NCI-H2171 treated with DMSO at 0.1 percent for 48 hours (cell line): Measurements from ENCODE around the gene ADCY1.

Experiments
- DNase-seq: peaks from one replicate; lab custom pipeline; 2025; lab: John Stamatoyannopoulos, UW

The ADCY1 gene

DNA sequence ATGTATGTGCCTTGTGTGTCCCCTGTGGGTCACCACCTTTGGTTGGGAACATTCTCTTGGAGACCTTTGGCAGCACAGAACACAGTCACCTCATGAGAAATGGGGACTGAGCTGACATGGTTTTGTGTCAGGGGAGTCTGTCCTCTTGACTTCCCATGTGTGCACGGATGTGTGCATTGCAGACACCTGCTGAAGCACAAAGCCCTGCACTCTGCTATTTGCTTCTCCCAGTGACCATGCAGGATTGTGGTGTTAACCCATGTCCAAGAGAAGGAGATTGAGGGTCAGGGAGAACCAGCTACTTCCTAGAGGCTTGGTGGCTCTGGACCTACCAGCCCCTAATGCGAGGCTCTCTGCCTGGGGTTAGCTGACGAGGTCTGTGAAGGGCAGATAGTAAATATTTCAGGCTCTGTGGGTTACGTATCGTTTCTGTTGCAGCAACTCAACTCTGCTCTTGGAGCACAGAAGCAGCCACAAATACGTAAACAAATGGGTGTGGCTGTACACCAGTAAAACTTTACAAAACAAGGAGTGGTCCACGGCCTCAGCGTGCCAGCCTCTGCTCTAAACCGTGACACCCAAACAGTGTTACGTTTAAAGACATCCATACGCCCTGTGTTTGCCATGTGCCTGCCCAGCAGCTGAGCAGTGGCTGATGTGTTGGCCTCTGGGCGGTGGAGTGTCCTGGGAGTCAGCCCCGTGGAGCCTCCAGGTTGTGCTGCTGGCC, 51.7 kb downstream of the ADCY1 start:
- no peak for DNase-seq

DNA sequence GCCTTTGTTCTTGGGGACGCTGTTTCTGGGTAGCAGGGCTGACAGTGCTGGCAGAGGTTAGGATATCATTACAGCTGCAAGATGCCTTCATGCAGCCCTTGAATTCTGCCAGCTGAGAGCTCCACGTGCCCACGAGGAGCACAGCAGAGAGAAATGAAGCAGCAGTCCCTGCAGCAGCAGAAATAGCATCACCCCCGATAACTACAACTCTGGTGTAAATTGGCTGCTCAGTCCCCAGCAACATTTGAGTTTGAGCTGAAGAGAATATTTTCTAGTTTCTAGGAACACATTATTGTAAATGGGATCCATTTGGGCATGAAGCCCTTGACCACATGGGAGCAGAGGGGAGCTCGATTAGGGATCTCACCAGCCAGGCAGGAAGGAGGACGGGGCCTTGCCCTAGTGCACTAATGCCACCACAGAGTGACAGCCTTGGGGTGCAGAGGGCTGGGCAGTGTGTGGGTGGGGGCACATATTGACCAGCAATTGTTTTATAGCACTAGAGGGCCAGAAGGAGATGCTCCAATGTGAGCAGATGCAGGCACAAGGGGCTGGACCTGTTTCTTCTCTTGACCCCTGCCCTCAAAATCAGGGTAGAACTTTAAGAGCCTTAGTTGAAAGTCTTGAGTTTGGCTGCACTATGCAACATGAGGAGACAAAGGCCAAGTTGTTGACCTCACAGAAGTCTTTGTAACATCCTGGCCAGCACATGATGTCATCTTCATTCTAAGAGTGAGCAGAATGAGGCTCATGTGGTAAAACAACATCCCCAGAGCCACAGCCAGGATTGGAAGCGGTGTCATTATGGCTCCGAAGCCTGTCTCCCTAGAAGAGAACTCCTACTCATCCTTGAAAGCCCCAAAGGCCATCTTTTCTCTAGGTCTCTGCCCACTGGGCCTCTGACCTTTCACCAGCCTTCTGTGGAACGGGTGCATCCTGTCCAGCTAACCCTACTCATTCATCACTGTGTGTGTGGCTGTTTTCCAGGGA, 52.6 kb downstream of the ADCY1 start:
- DNase-seq, result no peak

DNA sequence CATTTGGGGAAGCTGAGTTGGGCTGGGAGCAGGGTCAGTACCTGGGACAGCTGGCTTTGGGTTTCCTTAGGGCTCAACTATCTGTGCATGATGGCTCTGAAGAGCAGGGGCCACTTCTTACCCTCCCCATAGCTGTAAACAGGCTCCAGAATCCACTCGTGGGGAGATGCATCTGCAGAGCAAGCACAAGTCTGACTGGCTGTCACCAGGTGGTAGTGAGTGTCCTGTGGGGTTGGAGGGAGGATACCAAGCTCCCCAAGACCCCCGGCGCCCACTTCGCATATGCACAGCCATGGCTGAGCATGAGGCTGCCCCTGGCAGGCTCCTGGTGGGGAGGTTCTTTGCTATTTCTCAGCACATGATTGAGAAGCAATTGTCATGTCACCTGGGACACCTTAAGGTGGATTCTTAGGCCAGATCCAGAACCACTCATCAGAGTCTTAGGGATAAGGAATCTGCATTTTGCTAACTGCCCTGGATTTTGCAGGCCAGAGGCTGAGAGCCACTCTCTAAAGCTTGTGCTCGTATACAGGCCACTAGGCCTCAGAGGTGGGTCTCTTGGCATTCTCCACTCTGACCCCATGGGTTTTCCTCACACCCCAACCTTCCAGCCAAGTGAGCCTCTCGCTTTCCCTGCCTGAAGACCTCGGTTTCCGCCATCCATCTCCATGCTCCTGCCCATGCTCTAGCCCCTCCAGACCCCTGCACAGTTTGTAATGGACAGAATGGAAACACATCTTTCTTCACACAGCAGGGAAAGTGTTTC, 53.7 kb downstream of the ADCY1 start:
- DNase-seq, result no peak

DNA sequence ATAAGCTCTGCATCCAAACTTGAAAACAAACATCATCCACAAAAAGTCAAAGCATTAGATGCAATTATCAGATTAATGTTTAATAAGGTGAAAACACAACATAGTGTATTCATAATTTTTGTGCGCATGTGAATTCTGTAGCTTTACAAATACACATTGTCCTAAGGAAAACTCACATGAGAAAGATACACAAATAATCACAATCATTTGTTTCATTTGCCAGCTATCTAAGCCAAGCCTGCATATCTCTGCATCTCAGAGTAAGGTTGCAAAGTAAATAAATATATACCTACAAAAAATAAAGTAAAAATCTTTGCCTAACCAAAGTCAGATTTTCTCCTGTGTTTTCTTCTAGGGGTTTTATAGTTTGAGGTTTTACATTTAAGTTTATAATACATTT, 57.4 kb downstream of the ADCY1 start:
- DNase-seq, result no peak

DNA sequence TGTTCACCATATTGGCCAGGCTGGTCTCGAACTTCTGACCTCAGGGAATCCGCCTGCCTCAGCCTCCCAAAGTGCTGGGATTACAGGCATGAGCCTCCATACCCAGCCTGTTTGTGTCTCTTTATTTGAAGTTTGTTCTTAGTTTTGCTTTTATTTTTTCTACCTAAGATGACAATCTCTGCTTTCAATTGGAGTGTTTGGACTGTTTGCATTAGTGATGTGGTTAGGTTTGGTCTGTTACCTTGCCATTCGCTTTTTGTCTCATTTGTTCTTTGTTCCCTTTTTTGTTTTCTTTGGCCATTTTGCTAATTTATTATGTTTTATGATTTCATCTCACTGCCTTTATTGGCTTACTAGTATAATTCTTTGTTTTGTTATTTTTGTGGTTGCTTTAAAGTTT, 62.6 kb downstream of the ADCY1 start:
- DNase-seq, result no peak

DNA sequence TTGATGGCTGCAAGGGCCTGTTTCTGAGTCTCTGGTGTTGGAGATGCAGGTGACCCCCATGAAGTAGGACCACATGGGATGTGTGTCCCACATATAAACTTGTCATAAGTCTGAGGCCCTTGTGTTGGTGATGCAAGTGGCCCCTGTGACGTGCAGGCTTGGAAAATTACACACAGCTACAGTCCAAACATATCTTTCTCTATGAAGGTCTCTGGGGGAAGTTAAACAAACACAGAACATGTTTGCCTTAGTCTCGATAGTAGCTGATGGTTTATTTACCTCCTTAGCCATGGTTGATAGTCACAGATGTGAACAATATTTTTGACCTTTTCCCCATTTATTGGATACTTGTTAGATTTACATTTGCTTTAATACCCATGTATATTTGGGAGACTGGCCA, 64.7 kb downstream of the ADCY1 start:
- DNase-seq, result no peak

DNA sequence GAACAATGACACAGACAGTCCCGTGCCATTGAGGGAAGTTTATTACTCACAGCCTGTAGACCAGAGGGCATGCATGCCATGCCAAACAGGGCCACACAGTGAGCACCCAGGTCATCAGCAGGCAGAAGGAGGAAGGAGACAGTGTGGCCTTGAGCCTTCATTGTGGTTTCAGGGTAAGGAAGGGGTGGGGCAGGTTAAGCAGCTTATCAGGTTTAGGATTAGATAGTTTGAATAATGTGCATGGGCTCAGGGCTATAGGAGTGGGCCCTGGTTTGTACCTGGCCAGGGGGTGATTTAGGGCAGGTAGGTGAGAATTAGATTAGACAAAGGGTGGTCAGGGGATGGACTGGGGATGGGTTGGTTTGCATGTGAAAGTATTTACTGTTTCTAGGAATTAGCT, 67.9 kb downstream of the ADCY1 start:
- DNase-seq, result no peak

DNA sequence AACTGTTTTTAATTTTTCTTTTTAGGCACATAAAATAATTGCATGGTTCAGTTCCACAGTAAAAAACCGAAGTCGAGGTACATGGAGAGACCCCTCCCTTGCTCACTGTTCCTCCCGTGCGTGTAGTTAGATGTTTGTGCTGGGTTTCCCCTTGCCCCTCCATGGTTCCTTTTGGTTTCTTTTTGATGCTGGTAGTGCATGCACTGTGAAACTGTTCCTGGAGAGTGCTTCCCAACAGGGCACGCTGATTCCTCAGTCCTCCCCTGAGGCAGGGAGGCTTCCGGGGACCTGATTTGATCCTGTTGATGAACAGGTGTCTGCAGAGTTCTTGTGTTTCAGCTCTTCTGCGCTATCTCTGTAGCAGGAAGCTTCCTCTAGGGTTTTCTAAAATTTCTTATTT, 69.5 kb downstream of the ADCY1 start:
- DNase-seq, result no peak

DNA sequence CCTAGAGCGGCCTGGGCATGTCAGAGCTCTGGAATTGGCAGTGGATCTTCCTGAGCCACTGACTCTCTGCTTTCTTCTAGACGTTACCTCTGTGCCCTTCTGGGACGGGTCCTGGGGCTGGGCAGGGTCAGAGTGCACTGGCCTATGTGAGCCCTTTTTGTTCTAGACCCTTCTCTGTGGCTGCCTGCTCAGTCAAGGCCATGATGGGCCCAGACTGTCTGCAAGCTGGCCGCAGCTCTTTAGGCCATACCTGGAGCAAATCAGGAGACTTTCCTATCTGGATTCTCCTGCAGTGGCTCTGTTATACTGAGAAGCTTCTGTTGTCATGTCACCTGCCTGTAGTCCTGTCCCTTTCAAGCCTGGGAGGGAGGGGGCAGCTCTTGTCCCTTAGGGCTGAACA, 70.1 kb downstream of the ADCY1 start:
- DNase-seq, result no peak

DNA sequence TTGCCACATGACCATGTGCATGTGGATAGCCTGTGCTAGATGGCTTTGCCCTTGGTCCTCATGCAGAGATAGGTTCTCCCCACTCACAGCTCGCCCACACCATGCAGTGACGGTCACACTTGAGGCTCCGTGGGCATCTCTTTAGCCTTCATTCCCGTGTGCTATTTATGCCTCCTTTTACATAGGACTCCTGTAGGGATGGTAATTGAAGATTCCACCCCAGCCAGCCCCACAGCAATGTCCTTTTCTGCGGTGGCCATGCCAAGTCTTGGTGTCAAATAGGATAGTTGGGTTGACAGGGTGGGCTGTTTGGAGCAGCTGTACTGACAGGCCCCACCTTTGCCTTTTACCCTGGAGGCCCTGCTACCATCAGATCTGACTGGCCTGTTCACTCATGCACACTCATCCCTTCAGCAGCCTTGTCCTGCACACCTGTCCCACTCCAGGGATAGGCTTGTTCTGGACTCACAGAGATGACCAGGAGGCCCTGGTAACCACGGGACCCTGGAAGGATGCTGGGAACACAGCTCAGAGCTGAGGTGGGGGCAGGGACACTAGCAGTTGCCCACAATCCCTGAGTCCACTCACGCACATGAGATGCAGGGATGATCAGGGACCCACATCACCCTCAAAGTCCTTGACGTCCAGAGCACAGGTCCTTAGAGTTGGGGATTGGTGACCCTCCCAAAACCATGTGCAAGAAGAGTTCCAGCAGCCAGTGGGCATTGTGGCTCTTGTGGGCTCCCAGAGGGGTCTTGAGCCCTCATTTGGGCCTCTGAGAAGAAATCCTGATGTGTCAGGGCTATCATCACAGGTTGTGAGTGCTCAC, 71.2 kb downstream of the ADCY1 start:
- no peak for DNase-seq

DNA sequence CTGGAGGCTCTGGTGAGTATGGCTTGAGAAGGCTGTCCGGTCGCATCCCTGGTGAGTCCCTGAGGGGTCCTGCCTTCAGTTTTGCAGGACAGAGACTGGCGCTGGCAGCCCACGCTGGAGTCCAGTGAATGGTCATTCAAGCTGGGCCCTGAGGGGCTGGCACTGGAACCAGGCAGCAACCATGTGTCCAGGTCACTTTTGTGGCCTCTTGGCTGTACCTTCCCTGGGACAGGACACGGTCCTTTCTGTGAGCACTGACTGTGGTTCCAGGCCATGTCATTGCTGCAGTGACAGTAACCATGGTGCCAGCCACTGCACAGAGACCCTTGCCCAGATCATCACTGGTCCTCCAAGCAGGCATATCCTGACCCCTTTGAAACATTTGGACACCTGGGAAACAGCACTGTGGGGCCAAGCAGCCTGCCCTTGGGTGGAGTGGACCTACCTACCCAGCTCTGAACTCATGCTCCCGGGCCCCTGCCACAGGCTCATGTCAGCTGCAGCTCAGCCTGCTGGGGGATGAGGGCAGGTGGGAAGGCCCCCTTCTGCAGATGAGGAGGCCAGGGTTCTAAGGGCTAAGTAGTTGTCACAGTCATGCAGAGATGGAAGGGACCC, 72.1 kb downstream of the ADCY1 start:
- no peak for DNase-seq

DNA sequence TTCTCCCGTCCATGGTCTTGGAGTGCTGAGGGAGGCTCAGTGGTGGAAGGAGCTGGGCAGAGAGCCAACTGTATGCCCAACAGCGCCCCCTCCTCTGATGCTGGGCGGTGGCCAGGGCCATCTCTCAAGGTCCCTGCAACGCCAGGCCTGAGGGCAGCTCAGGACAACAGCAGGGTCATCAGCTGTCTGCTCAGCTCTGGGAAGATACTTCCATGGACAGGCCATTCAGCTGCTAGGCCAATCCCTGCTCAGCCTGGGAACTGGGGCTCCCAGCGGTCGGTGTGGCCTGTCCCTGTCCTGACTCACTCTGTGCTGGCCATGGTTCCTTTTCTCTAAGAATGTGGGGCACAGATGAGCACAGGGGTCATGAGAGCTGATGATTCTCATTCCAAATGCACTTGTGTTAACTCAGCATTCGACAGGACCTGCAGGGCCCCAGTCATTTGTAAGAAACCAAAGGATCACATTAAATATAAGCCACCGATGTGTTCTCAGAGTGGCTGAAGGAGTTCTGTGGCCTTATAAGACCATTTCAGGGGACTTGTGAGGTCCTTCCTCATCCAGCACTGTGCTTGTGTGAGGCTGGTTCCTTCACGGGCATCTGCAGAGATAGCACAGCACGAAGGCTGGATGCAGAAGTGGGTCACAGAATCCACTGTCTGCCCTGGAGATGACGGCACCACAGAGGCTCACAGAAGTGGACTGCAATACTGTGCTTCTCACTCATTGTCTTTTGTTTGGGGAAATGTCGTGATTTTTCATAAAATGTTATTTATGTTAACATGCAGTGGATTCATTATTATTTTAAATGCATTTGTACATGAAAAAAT, 73.0 kb downstream of the ADCY1 start:
- no peak for DNase-seq

DNA sequence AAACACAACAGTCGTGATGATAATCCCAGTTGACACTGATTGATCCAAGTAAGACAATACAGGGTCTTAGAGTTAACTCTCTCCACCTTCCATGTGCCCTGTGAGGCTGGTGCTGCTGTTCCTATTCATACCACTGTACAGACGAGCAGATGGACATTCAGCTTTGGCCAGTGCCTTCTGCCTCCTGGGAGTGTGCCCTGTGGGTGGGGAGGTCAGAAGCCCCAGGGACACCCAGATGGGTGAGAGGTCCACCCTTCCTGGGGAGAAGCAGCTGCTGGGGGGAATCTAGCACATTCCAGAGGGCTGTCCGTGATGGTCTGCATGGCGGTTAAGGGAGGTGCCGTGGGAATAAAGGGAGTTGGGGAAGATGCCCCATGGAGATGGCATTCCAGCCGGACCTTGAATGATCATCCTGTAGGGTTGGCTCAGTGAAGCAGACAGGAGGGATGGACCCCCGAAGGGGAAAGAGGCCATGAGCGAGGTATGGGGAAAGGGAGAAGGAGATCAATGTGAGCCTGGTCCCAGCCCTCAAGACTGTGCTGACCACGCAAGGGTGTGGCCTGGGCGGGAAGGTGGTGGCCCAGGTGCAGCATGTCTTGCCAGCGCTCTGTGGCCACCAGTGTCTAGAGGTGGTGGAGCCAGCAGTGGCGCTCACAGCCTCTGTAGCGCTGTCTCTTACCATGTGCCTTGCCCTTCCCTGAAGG, 74.0 kb downstream of the ADCY1 start:
- DNase-seq, result no peak

DNA sequence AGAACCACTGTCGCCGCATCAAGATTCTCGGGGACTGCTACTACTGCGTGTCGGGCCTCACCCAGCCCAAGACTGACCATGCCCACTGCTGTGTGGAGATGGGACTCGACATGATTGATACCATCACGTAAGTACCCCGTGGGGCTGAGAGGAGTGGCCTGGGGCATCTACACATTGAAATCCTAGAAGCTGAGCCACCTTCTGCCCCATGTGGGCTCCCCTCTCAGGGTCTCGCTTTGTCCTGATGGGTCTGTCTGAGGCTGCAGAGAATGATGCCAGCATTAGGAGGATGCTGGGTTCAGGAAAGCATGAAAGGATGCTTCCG, 74.5 kb downstream of the ADCY1 start:
- no peak for DNase-seq

DNA sequence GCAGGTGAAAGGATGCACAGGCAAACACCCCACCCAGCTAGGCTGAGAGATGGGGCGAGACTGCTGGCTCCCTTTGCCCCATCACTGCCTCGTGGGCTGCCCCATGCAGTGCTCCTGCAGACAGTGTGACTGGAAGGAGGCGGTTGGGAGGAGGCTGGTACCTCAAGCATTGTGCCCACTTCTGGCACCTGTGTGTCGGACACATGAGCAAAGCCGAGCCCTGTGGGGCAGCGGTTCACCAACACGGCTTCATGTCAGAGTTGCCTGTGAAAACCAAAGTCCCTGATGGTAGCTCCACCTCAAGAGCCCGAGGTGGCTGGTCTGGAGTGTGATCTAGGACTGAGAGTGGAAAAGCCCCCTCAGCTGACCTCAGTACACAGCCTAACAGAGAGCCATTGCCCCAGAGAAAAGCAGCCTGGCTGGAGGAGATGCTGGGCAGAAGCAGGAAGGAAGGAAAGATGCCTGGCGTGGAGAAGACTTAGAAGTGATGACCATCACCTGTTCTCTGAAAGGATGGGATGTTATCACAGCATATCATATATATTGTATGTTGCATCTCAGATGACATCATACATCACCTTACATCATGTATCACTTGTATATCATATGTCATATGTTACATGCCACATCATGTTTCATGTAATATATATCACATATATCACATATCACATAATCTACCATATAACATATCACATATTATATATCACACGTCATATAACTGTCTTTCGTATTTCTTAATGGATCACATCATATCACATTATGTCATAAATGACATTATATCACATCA, 75.6 kb downstream of the ADCY1 start:
- no peak for DNase-seq

DNA sequence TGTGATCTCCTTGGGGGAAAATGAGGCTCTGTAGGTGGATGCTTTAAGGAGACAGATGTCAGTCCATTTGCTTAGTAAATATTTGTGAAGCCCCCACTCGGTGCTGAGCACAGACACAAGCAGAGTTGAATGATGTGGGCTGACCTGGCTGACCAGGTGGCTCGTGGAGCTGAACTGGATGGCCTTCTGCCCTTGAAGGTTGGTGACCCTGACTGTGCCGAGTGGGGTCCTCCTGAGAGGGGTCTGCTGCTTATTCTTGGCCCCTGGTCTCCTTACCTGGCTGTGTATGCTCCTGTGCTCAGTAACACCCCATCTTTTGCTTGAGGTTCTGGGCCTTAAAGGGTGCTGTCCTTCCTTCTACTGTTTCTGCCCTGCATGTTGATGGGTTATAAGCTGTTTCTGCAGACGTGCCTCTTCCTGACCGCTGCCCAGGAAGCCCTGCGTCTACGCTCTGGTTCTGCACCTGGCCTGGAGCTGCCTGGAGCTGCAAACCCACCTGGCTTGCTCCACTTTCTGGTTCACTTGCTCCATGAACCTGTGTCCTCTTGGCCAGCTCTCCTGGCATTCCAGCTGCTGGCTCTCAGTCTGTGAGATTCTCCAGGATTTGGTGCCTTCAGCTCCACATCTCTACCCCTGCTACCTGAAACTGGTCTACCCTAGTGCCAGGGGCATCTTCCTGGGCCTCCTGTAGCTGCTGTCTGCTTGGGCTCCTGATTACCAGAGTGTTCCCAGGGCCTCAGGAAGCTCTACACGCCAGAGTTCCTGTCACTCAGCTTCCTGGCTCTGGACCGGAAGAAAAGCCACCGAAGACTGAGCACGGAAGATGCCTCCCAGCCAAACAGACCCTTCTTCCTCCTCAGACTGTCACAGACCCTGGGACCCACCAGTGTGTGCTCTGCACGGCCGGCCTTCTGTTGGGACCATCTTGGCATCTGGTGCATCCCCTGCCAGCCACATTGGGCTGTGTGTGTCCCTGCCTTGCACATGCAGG, 76.5 kb downstream of the ADCY1 start:
- no peak for DNase-seq

DNA sequence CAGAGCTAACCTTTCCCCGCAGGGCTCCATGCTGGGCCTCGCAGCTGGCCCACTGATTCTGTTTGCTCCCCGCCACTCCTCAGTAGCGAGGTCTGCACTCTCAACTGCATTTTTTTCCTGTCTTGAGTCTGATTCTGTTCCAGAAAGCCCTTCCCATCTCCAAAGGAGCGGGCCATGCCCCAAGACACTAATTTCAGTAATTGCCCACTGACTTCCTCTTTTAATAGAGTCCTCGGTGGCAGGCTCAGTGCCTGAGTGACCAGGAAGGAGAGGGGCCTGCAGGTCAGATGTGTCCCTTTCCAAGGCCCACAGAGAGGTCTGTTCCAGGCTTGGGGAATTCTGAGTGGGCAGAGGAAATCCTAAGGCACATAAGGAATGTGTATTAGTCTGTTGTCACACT, 77.4 kb downstream of the ADCY1 start:
- no peak for DNase-seq

DNA sequence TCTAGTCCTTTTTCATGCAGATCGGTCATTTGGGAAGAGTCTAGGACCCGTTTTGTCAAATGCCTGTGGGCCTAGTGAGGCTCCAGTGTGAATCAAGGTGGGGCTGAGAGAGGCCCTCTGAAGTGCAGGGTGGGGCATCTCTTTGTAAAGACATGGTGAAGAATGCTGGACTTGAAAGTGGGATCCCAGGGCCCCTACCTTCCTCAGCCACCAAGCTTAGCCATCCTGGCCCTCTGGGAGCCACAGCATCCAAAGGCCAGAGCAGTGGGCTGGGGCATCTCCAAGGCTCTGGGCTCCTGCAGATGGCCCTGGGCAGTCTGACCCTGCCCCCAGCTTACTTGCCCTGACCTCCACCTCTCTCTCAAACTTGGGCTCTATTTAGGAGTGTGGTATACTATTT, 78.5 kb downstream of the ADCY1 start:
- DNase-seq, result no peak
